UCSD-AML1 (cell line): ENCODE measurements around the gene MAML3.

Experiments used
- DNase-seq: peaks from one replicate; lab custom pipeline; 2025; ENCODE audit not compliant: unreplicated experiment; lab: John Stamatoyannopoulos, UW

The MAML3 gene

DNA sequence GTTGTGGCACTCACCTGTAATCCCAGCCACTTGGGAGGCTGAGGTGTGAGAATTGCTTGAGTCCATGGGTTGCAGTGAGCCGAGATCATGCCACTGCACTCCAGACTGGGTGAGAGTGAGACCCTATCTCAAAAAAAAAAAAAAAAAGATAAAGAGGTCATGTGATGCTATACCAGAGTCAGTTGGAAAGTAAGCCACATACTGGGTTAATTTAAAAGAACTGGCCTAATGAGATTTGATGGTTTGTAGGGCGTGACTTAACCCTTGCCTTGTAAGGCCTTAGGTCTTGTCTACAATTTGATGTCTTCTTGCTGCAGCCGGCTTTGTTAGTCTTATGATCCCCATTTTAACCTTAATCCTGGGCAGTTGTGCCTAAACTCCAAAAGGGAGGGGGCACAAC is 483.2 kb downstream of the MAML3 start:
- no peak for DNase-seq

DNA sequence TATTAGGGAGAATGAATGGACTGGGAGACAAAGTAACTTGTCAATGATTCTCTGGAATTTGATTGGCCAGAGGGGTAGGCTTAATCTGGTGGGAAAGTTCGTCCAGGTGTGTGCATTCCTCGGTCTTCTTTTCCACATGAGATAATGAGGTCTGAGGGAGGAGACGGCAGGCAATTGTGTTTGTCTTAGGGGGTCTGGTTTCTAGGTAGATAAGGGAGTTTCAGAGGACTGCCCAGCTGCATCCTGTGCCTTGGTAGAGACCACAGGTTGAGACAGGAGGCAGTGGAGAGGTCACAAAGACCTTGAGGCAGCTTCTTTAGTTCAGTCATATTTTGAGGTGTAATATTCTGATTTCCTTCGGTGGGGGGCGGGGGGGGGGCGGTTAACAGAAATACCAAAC is 484.1 kb downstream of the MAML3 start:
- no peak for DNase-seq

DNA sequence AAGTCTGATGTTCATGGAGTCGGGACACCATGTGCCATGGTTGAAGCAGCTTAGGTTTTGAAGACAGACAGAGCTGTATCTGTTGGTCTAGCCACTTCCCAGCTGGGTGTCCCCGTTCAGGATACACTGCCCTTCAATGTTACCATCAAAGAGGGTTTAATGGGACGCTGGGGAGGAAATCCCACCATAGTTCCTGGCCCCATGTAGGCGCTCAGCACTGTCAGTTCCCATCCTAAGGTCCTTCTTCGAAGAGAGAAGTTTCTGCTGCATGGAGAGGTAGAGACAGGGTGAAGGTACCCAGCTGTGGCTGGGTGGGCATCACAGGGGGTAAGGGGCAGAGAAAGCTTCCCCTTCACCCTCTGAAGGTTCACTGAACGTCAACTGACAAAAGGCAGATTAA is 484.6 kb downstream of the MAML3 start:
- DNase-seq, result no peak

DNA sequence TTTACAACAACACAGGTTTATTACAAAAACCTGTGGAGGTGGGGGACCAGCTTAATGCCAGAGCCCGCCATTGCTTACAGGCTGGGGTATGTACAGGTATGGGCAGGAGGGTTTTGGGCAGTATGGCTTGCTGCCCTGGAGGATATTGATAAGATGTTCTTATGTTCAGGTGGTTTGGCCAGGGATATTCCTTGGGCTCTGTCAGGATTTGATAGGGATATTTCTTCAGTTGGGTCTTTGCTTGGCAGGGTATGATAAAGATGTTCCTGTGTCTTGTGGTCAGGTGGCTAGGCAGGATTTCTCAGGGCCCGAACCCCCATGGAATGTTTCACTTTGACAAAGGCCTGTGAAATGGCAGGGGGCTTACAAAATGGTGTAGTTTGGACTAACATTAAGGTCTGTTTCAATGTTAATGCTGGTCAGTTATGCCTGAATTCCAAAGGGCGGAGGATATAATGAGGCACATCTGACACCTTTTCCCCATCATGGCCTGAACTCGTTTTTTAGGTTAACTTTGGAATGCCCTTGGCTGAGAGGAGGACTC is 485.3 kb downstream of the MAML3 start:
- no peak for DNase-seq

DNA sequence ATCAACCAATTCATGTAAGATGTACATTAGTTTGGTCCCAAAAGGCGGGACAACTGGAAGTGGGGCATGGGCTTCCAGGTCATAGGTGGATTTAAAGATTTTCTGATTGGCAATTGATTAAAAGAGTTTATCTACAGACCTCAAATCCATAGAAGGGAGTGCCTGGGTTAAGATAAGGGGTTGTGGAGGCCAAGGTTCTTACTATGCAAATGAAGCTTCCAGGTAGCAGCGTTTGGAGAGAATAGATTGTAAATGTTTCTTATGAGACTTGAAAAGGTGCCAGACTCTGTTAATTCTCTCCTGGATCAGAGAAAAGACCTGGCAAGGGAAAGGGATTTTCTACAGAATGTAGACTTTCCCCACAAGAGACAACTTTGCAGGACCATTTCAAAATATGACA is 485.9 kb downstream of the MAML3 start:
- no peak for DNase-seq
